SK-N-SH treated with all-trans-retinoic acid at 6 μM for 48 hours (cell line): ENCODE results near the gene POP4.

ENCODE experiments used
- OSR1 ChIP-seq: fragments of 250-450 bp; sonication (Bioruptor Pico); IDR thresholded peaks from 2 replicates; pipeline ENCODE4 v1.8.0; 2022; ENCODE audit warnings: moderate library complexity, mild to moderate bottlenecking, inconsistent platforms
- PATZ1 ChIP-seq: fragments of 250-450 bp; sonication (Bioruptor Pico); IDR thresholded peaks from 2 replicates; pipeline ENCODE4 v1.8.0; 2020; ENCODE audit warnings: mild to moderate bottlenecking, moderate library complexity, borderline replicate concordance

GRCh38 chr19:29665826-29666577 lies 59.9 kb downstream of the POP4 start:
- TF ChIP-seq OSR1 (CRISPR knock-in tag): no peak
- no peak for TF ChIP-seq PATZ1
